NT2/D1 (cell line): ENCODE results near the gene PHOSPHO2.

Source experiments
- DNase-seq: peaks from one replicate; pipeline ENCODE4 v3.0.0-alpha.2; 2011; ENCODE audit warnings: low read depth, low spot score
- H3K27me3 ChIP-seq: 2 replicates; pipeline ENCODE4 v1.6.0; 2011; ENCODE audit warnings: mild to moderate bottlenecking; ENCODE audit not compliant: insufficient read length, insufficient read depth
- H3K36me3 ChIP-seq: 2 replicates; pipeline ENCODE4 v1.6.1; 2011; ENCODE audit warnings: mild to moderate bottlenecking, low read length, mixed read lengths; ENCODE audit not compliant: insufficient read depth, insufficient read length
- H3K4me1 ChIP-seq: 2 replicates; pipeline ENCODE4 v1.5.1; 2011; ENCODE audit not compliant: insufficient read depth, insufficient read length
- H3K4me3 ChIP-seq: 2 replicates; pipeline ENCODE4 v1.5.1; 2011; ENCODE audit warnings: low read depth; ENCODE audit not compliant: insufficient read length
- H3K9ac ChIP-seq: 2 replicates; pipeline ENCODE4 v1.6.0; 2011; ENCODE audit warnings: low read depth; ENCODE audit not compliant: insufficient read length
- H3K9me3 ChIP-seq: 2 replicates; pipeline ENCODE4 v1.5.1; 2011; ENCODE audit warnings: mild to moderate bottlenecking, low read length; ENCODE audit not compliant: insufficient read depth
- SUZ12 ChIP-seq: IDR thresholded peaks from 2 replicates; pipeline ENCODE4 v1.6.1; 2011; ENCODE audit not compliant: insufficient read length, insufficient read depth; ENCODE audit errors: extremely low read depth
- YY1 ChIP-seq: IDR thresholded peaks from 2 replicates; pipeline ENCODE4 v1.6.1; 2011; ENCODE audit not compliant: insufficient read length, insufficient read depth
- ZNF274 ChIP-seq: IDR thresholded peaks from 2 replicates; pipeline ENCODE4 v1.6.1; 2011; ENCODE audit warnings: mild to moderate bottlenecking, low read depth, low read length

Gene PHOSPHO2

DNA sequence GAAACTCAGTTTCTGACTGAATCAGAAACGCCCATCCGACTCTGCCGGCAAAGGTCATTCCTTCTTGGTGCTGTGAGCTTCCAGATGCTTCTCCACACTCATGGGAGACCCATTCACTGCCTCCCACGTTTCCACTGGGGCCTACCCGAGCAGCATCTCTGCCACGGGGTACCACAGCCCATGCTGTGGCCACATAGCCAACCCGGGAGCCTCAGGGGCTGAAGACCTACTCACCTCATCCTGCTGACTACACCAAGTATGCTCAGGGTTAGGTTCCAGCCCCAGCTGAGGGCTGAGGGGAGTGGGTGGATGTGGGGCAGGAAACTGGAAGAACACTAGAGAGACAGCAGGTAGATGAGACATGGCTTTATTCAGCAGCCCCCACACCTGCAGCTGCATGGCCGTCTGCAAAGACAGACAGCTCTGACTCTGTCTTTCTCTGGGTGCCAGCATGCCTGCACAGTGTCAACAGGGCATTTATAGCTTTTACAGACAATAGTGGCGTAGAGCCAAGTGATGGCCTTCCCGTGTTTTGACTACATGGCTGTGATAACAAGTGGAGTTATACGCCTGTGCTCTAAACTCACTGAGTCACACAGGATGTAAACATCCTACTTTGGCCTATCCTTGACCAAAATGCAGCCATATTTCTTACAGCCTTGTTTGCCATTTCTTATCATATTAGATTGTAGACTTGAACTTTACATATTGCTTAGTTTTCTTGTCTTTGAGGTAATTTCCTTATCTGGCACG is 22.8 kb downstream of the PHOSPHO2 start:
- Histone ChIP-seq H3K36me3 (no peaks in the 10 kb centered on the region), H3K4me1 (no peaks in the 10 kb centered on the region), H3K9ac (no peak overlapping the region), H3K27me3 (no peaks in the 10 kb centered on the region), H3K4me3 (no peak overlapping the region), H3K9me3 (no peaks in the 10 kb centered on the region)
- TF ChIP-seq SUZ12 = no peak
- no peak for TF ChIP-seq YY1
- no peak for DNase-seq

DNA sequence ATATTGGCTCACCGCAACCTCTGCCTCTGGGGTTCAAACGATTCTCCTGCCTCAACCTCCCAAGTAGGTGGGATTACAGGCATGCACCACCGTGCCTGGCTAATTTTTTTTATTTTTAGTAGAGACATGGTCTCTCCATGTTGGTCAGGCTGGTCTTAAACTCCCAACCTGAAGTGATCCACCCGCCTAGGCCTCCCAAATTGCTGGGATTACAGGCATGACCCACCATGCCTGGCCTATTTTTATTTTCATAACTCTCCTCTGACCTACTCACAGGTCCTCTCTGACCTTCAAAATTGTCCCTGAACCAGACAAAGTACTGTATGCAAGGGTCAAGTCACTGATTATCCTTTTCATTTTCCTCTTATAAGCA is 23.4 kb downstream of the PHOSPHO2 start:
- no peak overlapping the region for H3K4me3 ChIP-seq

DNA sequence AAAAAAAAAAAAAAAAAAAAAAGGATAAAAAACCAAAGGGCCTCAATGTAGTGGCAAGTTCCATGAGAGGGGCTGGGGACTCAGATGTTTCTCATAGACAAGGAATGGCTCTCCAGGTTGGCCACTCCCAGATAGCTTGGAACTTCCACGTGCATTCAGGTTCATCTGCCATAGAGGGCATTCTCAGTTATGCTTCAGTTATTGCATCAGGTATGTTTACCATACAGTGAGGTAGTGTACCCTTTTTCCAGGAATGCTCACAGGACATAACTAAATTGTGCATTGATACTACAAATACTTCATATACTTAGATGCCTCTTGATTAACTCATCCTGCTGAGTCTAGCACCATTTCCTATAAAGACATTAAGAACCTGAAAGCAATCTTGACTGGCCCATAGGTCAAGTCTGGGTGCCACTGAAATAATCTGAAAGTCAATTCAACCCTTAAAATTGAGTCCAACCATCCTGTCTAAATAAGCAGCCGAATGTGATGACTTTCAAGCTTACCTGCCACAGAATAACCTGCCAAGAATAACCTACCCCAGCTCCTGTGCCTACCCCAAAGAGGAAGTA is 24.7 kb downstream of the PHOSPHO2 start:
- H3K36me3 ChIP-seq = no peaks in the 10 kb centered on the region
- H3K4me3 ChIP-seq = no peak overlapping the region
- DNase-seq = no peak
- H3K9ac ChIP-seq = no peak overlapping the region
- no peaks in the 10 kb centered on the region for H3K4me1 ChIP-seq
- H3K9me3 ChIP-seq = no peaks in the 10 kb centered on the region
- no peaks in the 10 kb centered on the region for H3K27me3 ChIP-seq
- TF ChIP-seq ZNF274 = no peak
- TF ChIP-seq SUZ12 = no peak
- no peak for TF ChIP-seq YY1

More for the DNA sequence above, 23.4 kb downstream of the PHOSPHO2 start:
- H3K36me3 ChIP-seq = no peaks in the 10 kb centered on the region
- TF ChIP-seq ZNF274 (no peak), SUZ12 (no peak), YY1 (no peak)
- no peak for DNase-seq
- no peaks in the 10 kb centered on the region for H3K27me3 ChIP-seq
- no peak overlapping the region for H3K9ac ChIP-seq
- H3K9me3 ChIP-seq = no peaks in the 10 kb centered on the region
- no peaks in the 10 kb centered on the region for H3K4me1 ChIP-seq

DNA sequence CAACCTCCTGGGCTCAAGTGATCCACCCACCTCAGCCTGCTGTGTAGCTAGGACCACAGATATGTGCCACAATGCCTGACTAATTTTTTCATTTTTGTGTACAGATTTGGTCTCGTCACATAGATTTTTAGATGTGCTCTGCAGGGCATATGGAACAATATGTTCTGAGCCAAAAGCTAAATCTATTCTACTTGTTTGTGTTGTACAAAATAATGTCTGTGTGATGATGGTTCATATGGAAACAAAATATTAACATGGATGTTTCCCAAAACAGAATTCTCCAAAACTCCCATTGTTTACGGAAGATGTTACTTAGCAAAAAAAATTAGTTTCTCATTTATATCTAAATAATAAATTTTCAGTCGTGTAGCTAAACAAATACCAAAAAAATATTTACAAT is 26.7 kb downstream of the PHOSPHO2 start:
- Histone ChIP-seq H3K9me3 (no peaks in the 10 kb centered on the region), H3K4me1 (no peaks in the 10 kb centered on the region), H3K9ac (no peak overlapping the region), H3K4me3 (no peak overlapping the region), H3K36me3 (no peaks in the 10 kb centered on the region), H3K27me3 (no peaks in the 10 kb centered on the region)
- TF ChIP-seq ZNF274 (no peak), SUZ12 (no peak), YY1 (no peak)
- no peak for DNase-seq

DNA sequence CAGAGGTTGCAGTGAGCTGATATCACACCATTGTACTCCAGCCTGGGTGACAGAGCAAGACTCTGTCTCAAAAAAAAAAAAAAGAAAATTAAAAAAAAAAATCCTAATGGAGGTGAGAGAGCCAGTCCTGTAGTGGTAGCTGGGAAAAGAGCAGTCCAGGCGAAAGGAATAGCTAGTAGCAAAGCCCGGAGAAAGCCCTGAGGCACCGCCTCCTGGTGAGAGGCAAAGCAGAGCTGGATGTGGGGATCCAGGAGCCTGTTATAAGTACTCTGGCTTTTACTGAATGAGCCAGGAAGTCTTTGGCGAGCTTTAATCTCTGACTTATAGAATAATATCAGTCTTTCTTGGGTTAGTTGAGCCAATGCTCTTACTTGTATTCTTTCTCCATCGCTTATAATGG is 32.8 kb downstream of the PHOSPHO2 start:
- no peak for DNase-seq
- H3K36me3 ChIP-seq = no peaks in the 10 kb centered on the region
- H3K9me3 ChIP-seq = no peaks in the 10 kb centered on the region
- no peaks in the 10 kb centered on the region for H3K27me3 ChIP-seq
- no peak overlapping the region for H3K9ac ChIP-seq
- no peak overlapping the region for H3K4me3 ChIP-seq
- H3K4me1 ChIP-seq = peaks cover 2% of the 10 kb centered on the region
- TF ChIP-seq SUZ12 (no peak), ZNF274 (no peak), YY1 (no peak)

DNA sequence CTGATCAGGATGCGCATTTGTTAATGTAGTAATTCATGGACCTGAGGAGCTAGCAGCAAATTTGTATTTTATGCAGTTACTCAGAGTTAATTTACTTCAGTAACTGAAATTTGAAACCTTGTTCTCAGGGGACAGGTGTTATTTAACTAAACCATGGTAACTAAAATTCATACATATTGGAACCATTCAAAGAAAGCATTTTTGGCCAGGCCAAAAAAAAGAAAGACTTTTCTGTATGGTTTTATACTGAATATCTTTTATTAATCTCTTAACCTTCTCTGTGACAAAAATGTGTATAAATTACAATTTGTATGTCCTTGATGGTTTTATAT is 35.0 kb downstream of the PHOSPHO2 start:
- Histone ChIP-seq H3K9me3 (no peaks in the 10 kb centered on the region), H3K4me1 (peaks cover 2% of the 10 kb centered on the region), H3K27me3 (peaks cover 3% of the 10 kb centered on the region), H3K36me3 (no peaks in the 10 kb centered on the region), H3K9ac (no peak overlapping the region), H3K4me3 (no peak overlapping the region)
- no peak for TF ChIP-seq SUZ12
- DNase-seq = no peak

DNA sequence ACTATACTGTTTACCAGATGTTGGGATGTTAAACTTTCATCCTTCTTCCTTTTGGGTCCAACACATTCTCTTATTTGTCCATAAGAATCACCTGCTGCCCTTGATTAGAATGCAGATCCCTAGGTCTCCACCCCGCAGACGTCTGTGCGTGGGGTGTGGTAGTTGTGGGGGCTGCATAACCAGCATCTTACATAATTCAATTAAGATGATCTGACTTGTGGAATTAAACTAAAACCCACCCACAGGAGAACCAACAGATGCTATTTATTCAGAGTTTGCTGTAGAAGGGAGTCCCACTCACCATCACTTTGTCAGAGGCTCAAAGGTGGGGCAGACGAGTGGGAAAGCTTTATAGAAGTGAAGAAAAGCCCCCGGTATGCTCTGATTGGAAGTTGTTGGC is 37.8 kb downstream of the PHOSPHO2 start:
- Histone ChIP-seq H3K4me3 (no peak overlapping the region), H3K9ac (no peak overlapping the region), H3K4me1 (peaks cover 6% of the 10 kb centered on the region), H3K9me3 (no peaks in the 10 kb centered on the region; the same call in 1 of the 2 replicates), H3K27me3 (peaks cover 3% of the 10 kb centered on the region), H3K36me3 (peaks cover 15% of the 10 kb centered on the region)
- TF ChIP-seq YY1 = no peak
- no peak for TF ChIP-seq SUZ12
- TF ChIP-seq ZNF274 = no peak
- no peak for DNase-seq
